Left lung (tissue), 10 donors: ENCODE measurements around the gene SGK2. TPM values are rescaled to one million over a fixed set of nuclear protein-coding genes. Genes with fewer than 3 reads are reported as not detected.

Experiments used
- ATAC-seq: fragments of 200-7000 bp; cut with Tn5 transposase; one replicate; pipeline ENCODE4 v1.9.1; 2020; ENCODE audit warnings: moderate library complexity
- DNase-seq, 4 donors: peaks; one replicate each; pipeline ENCODE4 v3.0.0-alpha.2; 2013 to 2020
- H3K27ac ChIP-seq, 2 donors: fragments of 200-600 bp; sonication (generic) in 1 of 2; one replicate each; pipeline versions ENCODE4 v1.5.0 to v1.8.0; 2020 to 2021
- H3K27me3 ChIP-seq, 2 donors: fragments of 200-600 bp; sonication (generic) in 1 of 2; one replicate each; pipeline versions ENCODE4 v1.5.0 to v1.8.0; 2020 to 2021
- H3K36me3 ChIP-seq, 2 donors: fragments of 200-600 bp; sonication (generic) in 1 of 2; one replicate each; pipeline versions ENCODE4 v1.5.0 to v1.8.0; 2020 to 2021
- H3K4me1 ChIP-seq, 2 donors: fragments of 200-600 bp; one replicate each; pipeline ENCODE4 v1.8.0; 2021
- H3K4me3 ChIP-seq, 2 donors: fragments of 200-600 bp; sonication (generic) in 1 of 2; one replicate each; pipeline versions ENCODE4 v1.5.0 to v1.8.0; 2020 to 2021; ENCODE audit warnings: mild to moderate bottlenecking in 1 of 2
- H3K9me3 ChIP-seq, 2 donors: fragments of 200-600 bp; sonication (generic) in 1 of 2; one replicate each; pipeline versions ENCODE4 v1.5.0 to v1.8.0; 2020 to 2021
- intact Hi-C, 2 donors: fragments of 100-400 bp; cut with DNase I; formaldehyde crosslinking; loops; one replicate each; pipeline versions ENCODE4 v1.11.2 to v1.14.2; 2022
- polyA plus RNA-seq, 6 donors: library from polyadenylated mRNA; unstranded; fragments of 120-200 nt; gene quantifications; one replicate each; pipeline ENCODE4 v1.2.1, GENCODE V29; 2013; ENCODE audit not compliant: insufficient read length in 6 of 6
- total RNA-seq, 2 donors: library from RNA; stranded (reverse); fragmentation: NEBNext Ultra II Directional; extraction: Animal tissue kit (Norgen Biotek cat#: 25700); gene quantifications; one replicate each; pipeline ENCODE4 v1.2.1, GENCODE V29; 2021
- TF ChIP-seq, protein P1 (sequence below), 2 donors: fragments of 200-600 bp; sonication (generic) in 1 of 2; IDR thresholded peaks; one replicate each; pipeline versions ENCODE4 v1.5.0 to v1.8.0; 2021; ENCODE audit warnings: antibody characterized with exemption in 2 of 2
- donor health status: DM: no; HTN: yes; CAD: no.
- donor health status: DM: no; HTN: no; CAD: no.

The SGK2 gene
- total and polyA plus RNA-seq, 8 donors: 0.39 to 13.2 (median 10.4) TPM

DNA sequence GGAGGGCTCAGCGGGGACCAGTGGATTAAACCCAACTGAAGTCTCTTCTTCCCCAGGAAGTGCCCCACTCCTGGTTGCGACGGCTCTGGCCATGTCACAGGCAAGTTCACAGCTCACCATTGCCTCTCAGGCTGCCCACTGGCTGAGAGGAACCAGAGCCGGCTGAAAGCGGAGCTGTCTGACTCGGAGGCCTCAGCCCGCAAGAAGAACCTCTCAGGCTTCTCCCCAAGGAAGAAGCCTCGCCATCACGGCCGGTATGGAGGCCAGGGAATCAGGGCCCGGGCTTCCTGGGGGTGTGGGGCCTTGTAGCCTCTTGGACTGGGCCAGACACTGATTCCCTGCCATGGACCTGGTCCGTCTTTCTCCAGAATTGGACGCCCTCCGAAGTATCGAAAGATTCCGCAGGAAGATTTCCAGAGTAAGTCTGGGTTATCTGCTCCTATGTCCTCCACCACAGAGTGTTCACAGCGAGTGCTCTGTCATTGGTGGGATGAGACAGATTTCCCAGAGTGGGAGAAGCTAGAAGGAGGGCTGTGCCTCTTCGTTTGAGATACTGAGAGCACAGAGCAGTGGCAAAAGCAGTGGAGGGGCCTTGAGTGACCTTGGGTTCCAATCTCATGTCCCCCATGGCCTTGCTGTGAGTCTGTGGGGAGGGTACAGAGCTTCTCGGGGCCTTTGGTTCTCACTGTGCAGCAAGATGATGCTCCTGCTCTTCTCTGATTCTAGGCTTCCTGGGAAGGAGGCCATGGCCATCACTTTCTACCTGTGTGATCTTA is 22.6 kb upstream of the SGK2 start:
- no peak overlapping the region for H3K4me3 ChIP-seq
- DNase-seq: no peak
- H3K36me3 ChIP-seq: peaks cover 0 to 15% of the 10 kb centered on the region in 2 donors
- H3K9me3 ChIP-seq: no peaks in the 10 kb centered on the region
- no peaks in the 10 kb centered on the region for H3K27me3 ChIP-seq
- ATAC-seq: no peak
- no peak overlapping the region for H3K27ac ChIP-seq
- intact Hi-C loops: no loop called here
- TF ChIP-seq, protein P1, sequence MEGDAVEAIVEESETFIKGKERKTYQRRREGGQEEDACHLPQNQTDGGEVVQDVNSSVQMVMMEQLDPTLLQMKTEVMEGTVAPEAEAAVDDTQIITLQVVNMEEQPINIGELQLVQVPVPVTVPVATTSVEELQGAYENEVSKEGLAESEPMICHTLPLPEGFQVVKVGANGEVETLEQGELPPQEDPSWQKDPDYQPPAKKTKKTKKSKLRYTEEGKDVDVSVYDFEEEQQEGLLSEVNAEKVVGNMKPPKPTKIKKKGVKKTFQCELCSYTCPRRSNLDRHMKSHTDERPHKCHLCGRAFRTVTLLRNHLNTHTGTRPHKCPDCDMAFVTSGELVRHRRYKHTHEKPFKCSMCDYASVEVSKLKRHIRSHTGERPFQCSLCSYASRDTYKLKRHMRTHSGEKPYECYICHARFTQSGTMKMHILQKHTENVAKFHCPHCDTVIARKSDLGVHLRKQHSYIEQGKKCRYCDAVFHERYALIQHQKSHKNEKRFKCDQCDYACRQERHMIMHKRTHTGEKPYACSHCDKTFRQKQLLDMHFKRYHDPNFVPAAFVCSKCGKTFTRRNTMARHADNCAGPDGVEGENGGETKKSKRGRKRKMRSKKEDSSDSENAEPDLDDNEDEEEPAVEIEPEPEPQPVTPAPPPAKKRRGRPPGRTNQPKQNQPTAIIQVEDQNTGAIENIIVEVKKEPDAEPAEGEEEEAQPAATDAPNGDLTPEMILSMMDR (IDR thresholded peaks at IDR 0.05): no peak
- peaks cover 0 to 8% of the 10 kb centered on the region in 2 donors for H3K4me1 ChIP-seq

DNA sequence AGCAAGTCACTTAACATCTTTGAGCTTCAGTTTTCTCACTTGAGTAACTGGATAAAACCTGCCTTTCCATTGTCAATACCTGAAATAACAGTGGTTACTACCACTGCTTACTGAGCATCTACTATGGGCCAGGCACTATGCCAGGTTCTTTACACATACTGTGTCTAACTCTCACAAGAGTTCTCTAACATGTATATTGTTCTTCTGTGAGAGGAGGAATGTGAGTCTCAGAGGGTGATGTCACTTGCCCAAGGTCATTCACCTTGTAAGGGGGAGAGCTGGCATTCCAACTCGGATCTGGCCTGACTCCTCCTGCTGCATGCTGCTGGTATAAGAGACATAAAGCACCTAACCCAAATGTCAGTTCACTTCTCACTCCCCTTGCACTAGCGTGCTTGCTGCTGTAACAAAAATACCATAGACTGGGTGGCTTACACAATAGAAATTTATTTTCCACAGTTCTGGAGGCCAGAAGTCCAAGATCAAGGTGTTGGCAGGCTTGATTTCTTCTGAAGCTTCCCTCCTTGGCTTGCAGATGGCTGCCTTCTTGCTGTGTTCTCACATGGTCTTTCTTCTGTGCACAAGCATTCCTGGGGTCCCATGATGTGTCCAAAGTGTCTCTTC is 21.9 kb upstream of the SGK2 start:
- H3K27ac ChIP-seq: no peak overlapping the region
- H3K36me3 ChIP-seq: peaks cover 0 to 15% of the 10 kb centered on the region in 2 donors
- DNase-seq (no peak), ATAC-seq (no peak)
- no peaks in the 10 kb centered on the region for H3K27me3 ChIP-seq
- no peaks in the 10 kb centered on the region for H3K9me3 ChIP-seq
- intact Hi-C loops: no loop called here
- peaks cover 0 to 8% of the 10 kb centered on the region in 2 donors for H3K4me1 ChIP-seq
- TF ChIP-seq, protein P1 (IDR thresholded peaks at IDR 0.05): no peak
- H3K4me3 ChIP-seq: no peak overlapping the region

DNA sequence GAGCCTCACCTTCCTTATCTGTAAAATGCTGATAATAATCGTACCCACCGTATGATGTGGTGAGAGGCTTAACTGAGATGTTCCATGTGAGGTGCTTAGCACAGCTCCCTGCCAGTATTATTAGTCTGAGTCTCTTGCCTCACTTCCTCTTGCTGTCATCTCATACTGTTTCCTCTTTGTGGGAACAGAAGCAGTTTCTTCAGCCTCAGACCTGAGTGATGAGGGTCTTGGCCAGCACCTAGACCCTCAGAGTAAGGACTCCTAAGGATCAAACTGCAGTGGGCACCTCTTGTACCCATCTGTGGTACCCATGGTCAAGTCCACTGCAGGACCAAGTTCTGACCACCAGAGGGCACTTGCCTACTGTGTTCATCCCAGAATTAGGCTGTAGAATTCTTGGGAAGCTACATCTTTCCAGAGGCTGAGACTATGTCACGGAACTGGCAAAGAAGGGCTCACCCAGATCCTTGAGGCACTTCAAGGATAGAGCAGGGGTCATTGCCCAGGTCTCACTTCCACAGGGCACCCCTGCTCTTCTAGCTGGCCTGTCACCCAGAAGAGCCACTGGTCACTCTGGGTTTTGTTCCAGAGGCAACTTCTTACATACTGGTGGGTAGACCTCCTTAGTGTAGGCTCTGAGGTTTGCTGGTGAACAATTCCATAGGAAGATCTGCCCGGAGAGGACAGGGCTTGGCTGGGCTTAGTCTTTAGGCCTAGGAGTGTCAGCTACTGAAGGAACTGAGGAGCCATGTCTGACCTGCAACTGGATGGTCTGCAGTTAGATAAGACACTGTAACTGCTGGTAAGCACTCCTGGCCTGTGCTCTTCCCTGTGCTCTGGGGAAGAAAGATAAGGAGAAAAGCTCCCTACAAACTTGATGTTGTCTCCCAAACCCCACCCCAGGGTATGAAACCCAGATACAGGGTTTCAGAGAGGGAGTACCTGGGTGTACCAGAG is 20.6 kb upstream of the SGK2 start:
- H3K36me3 ChIP-seq: peaks cover 0 to 15% of the 10 kb centered on the region in 2 donors
- H3K4me3 ChIP-seq: no peak overlapping the region
- ATAC-seq: peak; percentile 92
- H3K27ac ChIP-seq: no peak overlapping the region
- H3K9me3 ChIP-seq: no peaks in the 10 kb centered on the region
- peak in 3 of 4 donors; percentile 46 to 66 (median 47) for DNase-seq
- TF ChIP-seq, protein P1 (IDR thresholded peaks at IDR 0.05): peak; percentile 83 to 91
- no peaks in the 10 kb centered on the region for H3K27me3 ChIP-seq
- H3K4me1 ChIP-seq: peaks cover 0 to 8% of the 10 kb centered on the region in 2 donors
- intact Hi-C loops: no loop called here

DNA sequence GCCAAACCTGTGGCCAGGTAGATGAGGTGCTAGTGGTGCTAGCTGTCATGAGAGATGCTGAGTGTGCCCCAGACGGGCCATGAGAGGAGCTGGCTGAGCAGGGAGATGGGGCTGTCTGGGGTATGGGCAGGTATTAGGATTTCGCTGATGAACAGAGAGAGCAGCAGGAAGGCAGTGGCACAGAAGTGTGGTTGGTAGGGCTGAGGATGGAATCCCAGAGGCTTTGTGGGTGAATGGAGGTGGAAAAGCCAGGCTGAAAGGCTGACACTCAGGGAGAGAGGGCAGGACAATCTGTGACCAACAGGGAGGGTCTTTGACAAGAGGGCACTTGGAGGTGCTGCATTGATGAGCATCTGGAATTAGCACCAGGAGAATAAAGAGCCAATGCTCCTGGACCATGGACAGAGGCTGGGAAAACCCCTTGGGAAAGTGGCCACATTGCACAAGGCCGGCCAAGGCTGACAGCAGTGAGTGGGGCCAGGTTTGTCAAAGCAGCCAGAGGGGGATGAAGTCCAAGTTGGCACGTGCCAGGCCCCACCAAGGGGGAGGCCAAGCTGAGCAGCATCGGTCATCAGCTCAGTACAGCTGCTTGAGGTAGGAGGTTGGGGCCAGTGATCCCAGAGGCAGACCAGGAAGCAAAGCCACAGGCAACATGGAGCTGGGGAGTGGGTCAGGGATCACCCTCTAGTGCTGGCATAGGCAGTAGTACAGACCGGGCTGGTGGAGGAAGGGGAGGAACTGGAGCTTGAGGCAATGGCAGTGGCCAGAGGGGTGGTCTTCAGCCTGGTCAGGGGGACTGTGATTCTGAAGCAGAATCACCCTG is 19.7 kb upstream of the SGK2 start:
- H3K27me3 ChIP-seq: no peaks in the 10 kb centered on the region
- intact Hi-C loops: no loop called here
- TF ChIP-seq, protein P1 (IDR thresholded peaks at IDR 0.05): no peak
- H3K4me3 ChIP-seq: no peak overlapping the region
- no peak for DNase-seq
- peaks cover 0 to 8% of the 10 kb centered on the region in 2 donors for H3K4me1 ChIP-seq
- ATAC-seq: no peak
- no peak overlapping the region for H3K27ac ChIP-seq
- H3K36me3 ChIP-seq: peaks cover 0 to 15% of the 10 kb centered on the region in 2 donors
- H3K9me3 ChIP-seq: no peaks in the 10 kb centered on the region
